ENCODE data around the gene CYP4F2. TPM values are rescaled to one million over a fixed set of nuclear protein-coding genes. Genes with fewer than 3 reads are reported as not detected.
"Not testable (repeated sequence)": the region's sequence is repeated elsewhere in the genome, so short reads cannot be mapped to it uniquely, and the experiment has no call there.

Gene CYP4F2
- total RNA-seq, 4 donors from 2014 or later, result not detected

- TF ChIP-seq POLR2A (IDR thresholded peaks at IDR 0.05; ENCODE audit: low read depth) (no peak), CTCF (IDR thresholded peaks at IDR 0.05) (no peak), POLR2AphosphoS5 (IDR thresholded peaks at IDR 0.05) (no peak), EP300 (IDR thresholded peaks at IDR 0.05) (no peak)
- no CpG with 5 or more reads among the region's 2 CpGs for WGBS
- H3K36me3 ChIP-seq, result no peaks in the 10 kb centered on the region
- H3K9me3 ChIP-seq, result peaks cover 0 to 7% (median 6%) of the 10 kb centered on the region in 4 donors
- H3K27ac ChIP-seq (replicated peaks in 1 of 4), result no peak overlapping the region
- peaks cover 0 to 25% (median 10%) of the 10 kb centered on the region in 4 donors for H3K27me3 ChIP-seq
- intact Hi-C loops (cut with DNase I), result no loop called here
- H3K4me1 ChIP-seq, result peaks cover 0 to 12% (median 1%) of the 10 kb centered on the region in 4 donors
- H3K4me3 ChIP-seq, result no peak overlapping the region
- peak; percentile 88 for DNase-seq (ENCODE audit: extremely low spot score)
Measured at GRCh38 chr19:15936950-15937349, 39.1 kb upstream of the CYP4F2 start.

- TF ChIP-seq POLR2A (IDR thresholded peaks at IDR 0.05; ENCODE audit: low read depth), result no peak
- no peak for TF ChIP-seq EP300 (IDR thresholded peaks at IDR 0.05)
- no peak for TF ChIP-seq CTCF (IDR thresholded peaks at IDR 0.05)
- no peak for TF ChIP-seq POLR2AphosphoS5 (IDR thresholded peaks at IDR 0.05)
- H3K4me1 ChIP-seq, result peaks cover 0 to 12% (median 1%) of the 10 kb centered on the region in 4 donors
- DNase-seq (ENCODE audit: extremely low spot score), result no peak
- no peak overlapping the region for H3K4me3 ChIP-seq
- H3K27ac ChIP-seq (replicated peaks in 1 of 4), result no peak overlapping the region
- H3K36me3 ChIP-seq, result no peaks in the 10 kb centered on the region
- WGBS, result 74% methylated on average over 3 of the region's 3 CpGs
- H3K27me3 ChIP-seq, result peaks cover 0 to 25% (median 11%) of the 10 kb centered on the region in 4 donors
- peaks cover 0 to 7% (median 6%) of the 10 kb centered on the region in 4 donors for H3K9me3 ChIP-seq
- intact Hi-C loops (cut with DNase I), result no loop called here
Measured at GRCh38 chr19:15936173-15936572, 38.3 kb upstream of the CYP4F2 start.

- DNase-seq (ENCODE audit: extremely low spot score), result peak; percentile 91
- H3K27ac ChIP-seq (replicated peaks in 1 of 4), result no peak overlapping the region
- WGBS, result 43% methylated on average over 3 of the region's 3 CpGs
- intact Hi-C loops (cut with DNase I), result no loop called here
- H3K4me1 ChIP-seq, result peaks cover 0 to 12% (median 1%) of the 10 kb centered on the region in 4 donors
- peaks cover 0 to 27% (median 19%) of the 10 kb centered on the region in 4 donors for H3K27me3 ChIP-seq
- H3K4me3 ChIP-seq, result no peak overlapping the region
- H3K36me3 ChIP-seq, result no peaks in the 10 kb centered on the region
- no peak for TF ChIP-seq POLR2A (IDR thresholded peaks at IDR 0.05; ENCODE audit: low read depth)
- no peak for TF ChIP-seq EP300 (IDR thresholded peaks at IDR 0.05)
- TF ChIP-seq POLR2AphosphoS5 (IDR thresholded peaks at IDR 0.05), result no peak
- TF ChIP-seq CTCF (IDR thresholded peaks at IDR 0.05), result no peak
- H3K9me3 ChIP-seq, result peaks cover 0 to 7% (median 6%) of the 10 kb centered on the region in 4 donors
Measured at GRCh38 chr19:15935167-15935702, 37.4 kb upstream of the CYP4F2 start.

GRCh38 chr19:15934332-15935078 is 36.6 kb upstream of the CYP4F2 start, which contains the start of gene CYP4F11:
Gene CYP4F11 (minus strand): TSS chr19:15934529. CDS start chr19:15934408, 121 bp downstream.
- Histone ChIP-seq H3K9me3 (peaks cover 0 to 7% (median 6%) of the 10 kb centered on the region in 4 donors), H3K4me1 (peaks cover 0 to 12% (median 1%) of the 10 kb centered on the region in 4 donors), H3K27ac (replicated peaks in 1 of 4) (peak within 1 kb of the TSS in 1 of 4 donors; percentile 54), H3K4me3 (no peak within 1 kb of the TSS), H3K36me3 (no peaks in the 10 kb centered on the region), H3K27me3 (peaks cover 0 to 34% (median 21%) of the 10 kb centered on the region in 4 donors)
- TF ChIP-seq CTCF (IDR thresholded peaks at IDR 0.05) (no peak), EP300 (IDR thresholded peaks at IDR 0.05) (no peak), POLR2A (IDR thresholded peaks at IDR 0.05; ENCODE audit: low read depth) (no peak), POLR2AphosphoS5 (IDR thresholded peaks at IDR 0.05) (no peak)
- 33% methylated on average over 8 of the region's 10 CpGs for WGBS
- peak; percentile 81 for DNase-seq (ENCODE audit: extremely low spot score)
- intact Hi-C loops (cut with DNase I), result no loop called here

GRCh38 chr19:15933761-15934331 is 36.0 kb upstream of the CYP4F2 start:
- peaks cover 0 to 12% (median 1%) of the 10 kb centered on the region in 4 donors for H3K4me1 ChIP-seq
- H3K27ac ChIP-seq (replicated peaks in 1 of 4), result peak overlapping the region in 1 of 4 donors; percentile 54
- H3K4me3 ChIP-seq; DNase-seq (ENCODE audit: extremely low spot score); H3K9me3 ChIP-seq; H3K36me3 ChIP-seq; intact Hi-C loops (cut with DNase I): not testable (repeated sequence)
- peaks cover 0 to 41% (median 21%) of the 10 kb centered on the region in 4 donors for H3K27me3 ChIP-seq
- 44% methylated on average over 12 of the region's 12 CpGs for WGBS

All from esophagus muscularis mucosa (tissue), 4 donors.